SH-SY5Y (cell line): ENCODE results near the gene TAS1R2.

Experiments
- GATA2 ChIP-seq: IDR thresholded peaks from 2 replicates; pipeline ENCODE4 v1.6.1; 2011; ENCODE audit warnings: mild to moderate bottlenecking, low read depth, low read length
- GATA3 ChIP-seq: IDR thresholded peaks from 2 replicates; pipeline ENCODE4 v1.6.1; 2011; ENCODE audit warnings: low read depth, mild to moderate bottlenecking, low read length, moderate library complexity

Gene TAS1R2

GRCh38 chr1:18859560-18859959 lies at the start of gene TAS1R2:
Gene TAS1R2 (minus strand): TSS chr1:18859660. CDS start chr1:18859660, 0 bp downstream.
- TF ChIP-seq GATA3 (no peak), GATA2 (no peak)

DNA sequence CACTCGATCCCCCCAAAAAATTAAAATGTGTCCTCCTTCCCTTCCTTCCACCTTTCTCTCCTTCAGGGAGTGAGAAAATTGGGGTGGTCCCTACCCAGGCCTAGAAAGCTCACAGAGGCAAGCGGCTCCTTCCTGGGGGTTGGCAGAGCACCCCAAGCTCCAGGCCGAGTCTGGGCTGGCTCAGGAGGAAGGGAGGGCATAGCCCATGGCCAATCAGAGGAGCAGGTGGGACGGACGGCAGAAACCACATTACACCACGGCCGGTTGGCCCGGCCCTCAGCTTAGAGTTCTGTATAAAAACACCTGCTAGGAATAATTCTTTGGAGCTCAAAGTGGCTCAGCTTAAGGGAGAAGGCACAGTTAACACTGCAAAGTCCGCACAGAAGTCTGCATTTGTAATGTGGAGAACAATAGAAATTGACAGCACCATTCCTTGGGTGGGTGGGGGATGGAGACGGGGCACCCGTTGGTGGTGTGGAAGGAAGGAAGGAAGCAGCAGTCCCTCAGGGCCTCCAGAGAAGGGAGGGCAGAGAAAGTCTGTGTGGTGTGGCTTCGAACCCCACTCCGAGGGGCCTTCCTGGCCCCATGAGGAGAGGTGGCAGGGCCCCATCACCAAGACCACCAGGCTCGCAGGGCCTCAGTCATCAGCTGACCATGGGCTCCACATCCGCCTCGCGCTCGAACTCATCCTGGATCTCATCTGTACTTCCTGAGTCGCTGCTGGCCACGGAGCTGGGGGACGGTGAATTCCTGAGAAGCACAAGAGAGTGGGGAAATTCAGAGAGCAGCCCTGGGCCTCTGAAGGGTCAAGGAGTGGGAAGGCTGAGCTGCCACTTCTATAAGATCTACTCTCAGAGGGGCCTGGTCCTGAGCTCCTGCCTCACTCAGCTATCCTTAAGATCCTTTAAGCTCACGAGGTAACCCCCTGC lies 48.7 kb upstream of the TAS1R2 start:
- TF ChIP-seq GATA2 (no peak), GATA3 (no peak)

DNA sequence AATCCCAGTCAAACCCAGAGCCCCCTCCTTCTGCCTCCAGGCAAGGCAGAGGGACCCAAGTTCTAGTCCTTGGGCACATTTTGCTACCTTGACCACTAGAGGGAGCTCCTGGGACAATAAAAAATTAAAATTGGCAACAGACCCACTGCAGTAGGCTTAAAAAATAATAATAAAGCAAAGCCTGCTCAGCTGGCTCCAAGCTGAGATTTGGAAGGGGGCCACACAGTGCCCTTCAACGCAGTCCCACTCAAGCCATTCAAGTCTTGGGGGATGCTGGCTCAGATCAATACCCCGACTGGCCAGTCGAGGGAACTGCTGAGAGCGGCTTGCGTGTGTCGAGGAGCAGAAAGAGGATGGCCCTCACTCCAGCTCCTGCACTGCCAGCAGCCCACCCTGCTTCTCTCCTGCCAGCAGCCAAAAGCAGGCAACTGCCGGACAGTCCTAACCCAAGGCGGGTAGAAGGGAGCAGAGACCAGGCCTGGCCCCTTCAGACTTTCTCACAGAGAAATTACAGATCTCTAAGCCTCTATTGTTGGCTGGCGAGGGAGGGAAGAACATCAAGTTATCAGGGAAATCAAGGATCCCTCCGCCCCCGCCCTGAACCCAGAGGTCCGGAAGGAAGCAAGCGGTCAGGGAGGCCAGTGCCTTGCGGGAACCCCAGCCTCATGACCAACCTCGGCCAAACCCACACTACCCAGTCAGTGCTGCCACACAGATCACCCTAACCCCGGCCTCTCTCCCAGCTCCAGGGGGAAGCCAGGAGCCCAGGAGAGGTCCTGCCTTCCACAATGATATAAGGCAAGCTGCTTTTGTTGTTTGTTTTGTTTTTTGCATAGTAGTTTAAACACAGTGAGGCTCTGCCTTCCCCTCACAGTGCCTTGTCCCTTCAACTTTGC lies 47.8 kb upstream of the TAS1R2 start:
- no peak for TF ChIP-seq GATA2
- TF ChIP-seq GATA3, result no peak

GRCh38 chr1:18903291-18903756 lies 43.9 kb upstream of the TAS1R2 start:
- TF ChIP-seq GATA2 (no peak), GATA3 (no peak)

DNA sequence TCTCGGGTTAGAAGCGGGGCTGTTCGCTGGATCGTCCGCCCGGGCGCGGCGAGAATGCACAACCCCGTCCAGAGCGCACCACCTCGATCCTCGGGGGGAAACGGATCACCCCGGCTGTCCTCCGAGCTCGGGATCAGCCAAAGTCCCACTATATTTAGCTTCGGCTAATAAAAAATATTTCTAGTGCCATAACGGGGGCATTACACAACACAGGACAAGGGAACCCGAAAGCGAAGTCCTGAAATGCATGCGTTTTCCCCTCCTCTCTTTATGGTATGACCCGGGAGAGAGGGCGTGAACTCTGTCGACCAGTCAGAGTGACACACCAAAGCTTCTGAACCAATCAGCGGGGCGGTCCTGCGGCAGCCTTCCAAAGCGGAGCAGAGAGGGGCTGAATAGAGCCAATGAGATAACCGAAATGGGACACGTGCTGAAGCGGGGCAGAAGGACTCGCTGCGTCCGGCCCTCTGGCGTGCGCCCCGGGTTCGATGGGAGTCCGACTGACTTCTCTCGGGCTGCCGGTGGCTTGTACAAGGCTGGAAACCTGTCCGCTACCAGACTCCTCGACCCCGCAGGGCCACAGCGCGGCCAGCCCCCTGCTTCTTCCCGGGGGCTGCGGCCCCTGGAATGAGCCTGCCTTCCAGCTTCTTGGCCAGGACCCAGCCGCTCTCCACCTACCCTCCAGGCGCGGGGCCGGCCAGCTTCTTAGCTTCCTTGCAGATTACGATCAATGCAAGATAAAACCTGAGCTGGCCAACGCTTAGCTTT lies 43.2 kb upstream of the TAS1R2 start, which contains the start of gene ALDH4A1:
Gene ALDH4A1, minus strand, starts transcription at position 33 of the 768 bp plus-strand sequence. Its CDS starts 32 bp downstream, at position 1.
- TF ChIP-seq GATA2 (peak; percentile 84), GATA3 (no peak)

DNA sequence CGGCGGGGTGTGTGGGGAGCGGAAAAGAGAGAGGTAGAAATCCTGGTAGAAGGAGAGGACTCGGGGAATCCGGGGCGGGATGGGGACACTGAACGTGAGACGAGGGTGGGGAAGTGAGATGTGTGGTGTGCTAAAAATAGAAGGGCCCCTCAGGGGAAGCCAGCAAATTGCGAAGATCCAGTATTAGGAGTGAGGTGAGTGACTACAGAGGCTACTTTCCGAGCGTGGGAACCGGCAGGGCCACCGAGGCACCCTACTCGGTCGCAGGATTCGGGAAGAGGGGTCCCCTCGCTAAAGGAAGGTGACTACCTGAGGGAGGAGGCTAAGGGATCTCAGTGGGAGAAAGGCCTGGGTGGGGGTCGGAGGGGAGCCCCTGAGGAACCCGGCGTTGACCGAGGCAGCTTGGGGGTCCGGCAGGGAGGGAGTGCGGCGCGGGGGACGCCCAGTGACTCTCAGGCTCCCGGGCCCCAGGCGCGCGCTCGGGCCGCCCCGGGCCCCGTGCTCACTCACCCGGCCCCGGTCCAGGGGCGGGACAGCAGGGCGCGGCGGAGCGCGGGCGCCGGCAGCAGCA lies 42.6 kb upstream of the TAS1R2 start:
- TF ChIP-seq GATA2 (no peak), GATA3 (no peak)

DNA sequence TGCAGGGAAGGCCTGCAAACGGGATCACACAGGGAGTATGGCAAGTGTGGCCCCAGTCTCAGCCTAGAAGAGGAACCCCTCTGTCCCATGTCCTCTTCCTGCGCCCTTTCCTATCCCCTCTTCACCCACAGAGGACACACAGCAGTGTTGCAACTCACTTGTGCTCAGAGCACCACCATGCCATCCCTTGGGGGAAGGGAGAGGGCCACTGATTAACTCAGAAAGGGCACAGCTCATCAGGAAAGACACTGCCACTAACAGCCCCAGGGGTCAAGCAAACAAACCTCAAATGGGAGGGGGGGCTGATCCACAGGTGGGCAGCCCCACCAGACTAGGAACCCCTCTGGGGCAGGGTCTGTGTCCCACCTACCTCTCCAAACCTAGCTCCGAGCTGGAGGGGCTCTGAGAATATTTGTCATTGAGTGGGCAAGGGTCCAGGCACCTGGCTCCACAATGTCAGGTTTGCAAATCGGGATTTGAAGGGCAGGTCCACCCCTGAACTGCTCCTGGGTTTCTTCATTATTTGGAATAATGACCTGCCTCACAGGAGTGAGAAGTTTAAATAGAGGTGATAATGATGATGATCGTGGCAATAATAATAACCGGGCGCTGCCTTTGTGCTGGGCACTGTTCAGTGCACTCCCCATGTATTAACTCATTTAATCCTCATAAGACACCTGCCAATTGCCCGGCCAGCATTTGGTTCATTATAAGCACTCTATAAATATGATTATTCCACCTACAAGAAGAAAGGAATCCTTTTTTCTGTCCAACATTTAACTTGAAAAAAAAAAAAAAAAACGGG lies 41.9 kb upstream of the TAS1R2 start:
- no peak for TF ChIP-seq GATA2
- TF ChIP-seq GATA3, result no peak

- TF ChIP-seq GATA3, result no peak
Observed at GRCh38 chr1:18900303-18900841, 40.9 kb upstream of the TAS1R2 start.

DNA sequence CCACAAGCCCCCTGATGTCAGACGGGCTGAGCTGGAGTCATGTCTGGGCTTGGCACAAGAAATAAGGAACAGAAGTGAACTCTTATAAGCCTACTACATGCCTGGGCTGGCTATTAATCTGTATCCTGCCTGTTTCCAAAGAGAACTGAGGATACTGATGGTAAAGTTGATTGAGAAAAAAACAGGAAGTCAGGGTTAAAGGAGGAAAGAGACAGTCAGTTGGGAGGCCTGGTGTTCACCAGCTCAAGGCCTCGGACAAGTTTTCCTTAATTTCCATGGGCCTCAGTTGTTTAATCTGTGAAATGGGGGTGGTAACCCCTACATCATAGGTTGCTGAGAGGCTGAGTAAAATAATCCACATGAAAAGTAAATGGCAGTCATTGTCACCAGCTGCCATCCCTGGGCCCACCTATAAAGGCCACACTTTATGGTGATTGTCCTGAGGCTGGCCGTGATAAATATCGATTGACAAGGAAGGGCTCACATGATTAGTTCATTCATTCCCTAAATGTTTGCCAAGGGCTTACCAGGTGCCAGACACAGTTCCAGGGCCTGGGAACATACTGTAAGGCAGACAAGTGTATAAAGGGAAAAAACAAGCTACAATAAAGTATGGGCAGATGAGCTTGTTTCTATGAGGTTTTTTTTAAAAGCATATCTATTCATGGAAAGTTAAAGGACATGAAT lies 40.0 kb upstream of the TAS1R2 start:
- TF ChIP-seq GATA2, result no peak
- no peak for TF ChIP-seq GATA3

GRCh38 chr1:18898567-18898966 lies 39.1 kb upstream of the TAS1R2 start:
- TF ChIP-seq GATA2, result no peak

GRCh38 chr1:18895317-18895716 lies 35.9 kb upstream of the TAS1R2 start:
- peak; percentile 39; the same call in 1 of the 2 replicates for TF ChIP-seq GATA2
- TF ChIP-seq GATA3, result no peak

- TF ChIP-seq GATA2, result no peak
- no peak for TF ChIP-seq GATA3
Observed at GRCh38 chr1:18893120-18893519, 33.7 kb upstream of the TAS1R2 start.
